Liver (tissue), 9 donors: Measurements from ENCODE around the gene SLC25A44. TPM values are rescaled to one million over a fixed set of nuclear protein-coding genes. Genes with fewer than 3 reads are reported as not detected.

ENCODE experiments used
- DNase-seq: peaks from one replicate; pipeline ENCODE4 v3.0.0-alpha.2; 2017; ENCODE audit warnings: low spot score
- H3K27ac ChIP-seq, 2 donors: one replicate each; pipeline ENCODE4 v1.7.0; 2013; ENCODE audit warnings: inconsistent platforms in 2 of 2, low read length in 2 of 2, control low read depth in 1 of 2, low read depth in 1 of 2, mild to moderate bottlenecking in 1 of 2
- H3K27me3 ChIP-seq, 4 donors: one replicate each; pipeline versions ENCODE4 v1.6.1 to v1.7.0; 2013; ENCODE audit warnings: low read length in 3 of 4, inconsistent platforms in 1 of 4, mild to moderate bottlenecking in 1 of 4, moderate library complexity in 1 of 4; ENCODE audit not compliant: control insufficient read depth in 4 of 4, insufficient read depth in 4 of 4
- H3K36me3 ChIP-seq, 4 donors: one replicate each; pipeline versions ENCODE4 v1.6.1 to v1.7.0; 2013; ENCODE audit warnings: low read length in 3 of 4, mild to moderate bottlenecking in 3 of 4, low read depth in 1 of 4, moderate library complexity in 1 of 4; ENCODE audit not compliant: control insufficient read depth in 4 of 4, insufficient read depth in 3 of 4
- H3K4me1 ChIP-seq, 4 donors: one replicate each; pipeline versions ENCODE4 v1.6.1 to v1.7.0; 2013; ENCODE audit warnings: low read length in 3 of 4, mild to moderate bottlenecking in 3 of 4, moderate library complexity in 1 of 4; ENCODE audit not compliant: control insufficient read depth in 4 of 4, insufficient read depth in 4 of 4
- H3K4me3 ChIP-seq, 3 donors: one replicate each; pipeline versions ENCODE4 v1.6.1 to v1.7.0; 2013; ENCODE audit warnings: low read length in 3 of 3, control low read depth in 1 of 3, low read depth in 1 of 3, mild to moderate bottlenecking in 1 of 3
- H3K9ac ChIP-seq, 2 donors: one replicate each; pipeline ENCODE4 v1.7.0; 2013; ENCODE audit warnings: low read length in 2 of 2, mild to moderate bottlenecking in 2 of 2, moderate library complexity in 2 of 2, control low read depth in 1 of 2, low read depth in 1 of 2
- H3K9me3 ChIP-seq, 4 donors: one replicate each; pipeline versions ENCODE4 v1.6.1 to v1.7.0; 2013; ENCODE audit warnings: low read length in 3 of 4; ENCODE audit not compliant: control insufficient read depth in 4 of 4
- CTCF ChIP-seq: fragments of 150-350 bp; IDR thresholded peaks from 2 replicates; pipeline ENCODE4 v1.5.1; 2017; ENCODE audit warnings: improper control_type of control experiment, low read depth, low read length; ENCODE audit not compliant: missing input control
- EGR1 ChIP-seq, 2 donors: IDR thresholded peaks; 2 replicates each; pipeline ENCODE4 v1.6.1; 2016 to 2018; ENCODE audit warnings: antibody characterized with exemption in 2 of 2, low read depth in 2 of 2
- FOXA1 ChIP-seq: IDR thresholded peaks from 2 replicates; pipeline ENCODE4 v1.6.1; 2016; ENCODE audit warnings: antibody characterized with exemption
- FOXA2 ChIP-seq: IDR thresholded peaks from 2 replicates; pipeline ENCODE4 v1.6.1; 2016; ENCODE audit warnings: antibody characterized with exemption
- GABPA ChIP-seq, 2 donors: IDR thresholded peaks in 1 of 2; conservative IDR thresholded peaks in 1 of 2; 2 replicates each; pipeline ENCODE4 v1.6.1; 2016; ENCODE audit warnings: antibody characterized with exemption in 2 of 2, mild to moderate bottlenecking in 1 of 2, moderate library complexity in 1 of 2
- HNF4A ChIP-seq, 2 donors: conservative IDR thresholded peaks; 2 replicates each; pipeline ENCODE4 v1.6.1; 2016; ENCODE audit warnings: antibody characterized with exemption in 2 of 2, mild to moderate bottlenecking in 2 of 2
- HNF4G ChIP-seq: IDR thresholded peaks from 2 replicates; pipeline ENCODE4 v1.6.1; 2016; ENCODE audit warnings: antibody characterized with exemption
- JUND ChIP-seq, 2 donors: IDR thresholded peaks; 2 replicates each; pipeline ENCODE4 v1.6.1; 2016; ENCODE audit warnings: antibody characterized with exemption in 2 of 2
- MAX ChIP-seq: IDR thresholded peaks from 2 replicates; pipeline ENCODE4 v1.6.1; 2016; ENCODE audit warnings: antibody characterized with exemption
- NR2F2 ChIP-seq: IDR thresholded peaks from 2 replicates; pipeline ENCODE4 v1.6.1; 2016; ENCODE audit warnings: antibody characterized with exemption
- RAD21 ChIP-seq, 2 donors: IDR thresholded peaks; 2 replicates each; pipeline ENCODE4 v1.6.1; 2016; ENCODE audit warnings: antibody characterized with exemption in 2 of 2, mild to moderate bottlenecking in 2 of 2
- REST ChIP-seq: IDR thresholded peaks from 2 replicates; pipeline ENCODE4 v1.6.1; 2016; ENCODE audit warnings: antibody characterized with exemption, mild to moderate bottlenecking
- RXRA ChIP-seq, 2 donors: IDR thresholded peaks; 2 replicates each; pipeline ENCODE4 v1.6.1; 2017 to 2018; ENCODE audit warnings: antibody characterized with exemption in 2 of 2, mild to moderate bottlenecking in 1 of 2
- TAF1 ChIP-seq: conservative IDR thresholded peaks from 2 replicates; pipeline ENCODE4 v1.6.1; 2016; ENCODE audit warnings: antibody characterized with exemption, mild to moderate bottlenecking
- YY1 ChIP-seq: IDR thresholded peaks from 2 replicates; pipeline ENCODE4 v1.6.1; 2016; ENCODE audit warnings: antibody characterized with exemption, mild to moderate bottlenecking
- WGBS: extraction: QIAGEN DNeasy Blood & Tissue Kit; methylation state at CpG from one replicate; pipeline ENCODE4 v1.1.7; 2013; 5-methylcytosine and 5-hydroxymethylcytosine counted together
- polyA plus RNA-seq, 2 donors: library from polyadenylated mRNA; stranded (reverse) in 1 of 2; unstranded in 1 of 2; fragments of 200-250 nt in 1 of 2; fragments of >200 nt in 1 of 2; fragmentation: Nextera tagmentation in 1 of 2; extraction: Ambion mirVana in 1 of 2; gene quantifications; one replicate each; pipeline versions ENCODE4 v1.2.1 to v1.2.3, GENCODE V29; 2013 to 2015
- total RNA-seq, 2 donors: library from RNA; depleted of rRNA; stranded (reverse); fragments of >200 nt; gene quantifications; one replicate each; pipeline ENCODE4 v1.2.3, GENCODE V29; 2014
- TF ChIP-seq, protein P1 (sequence below): IDR thresholded peaks from 2 replicates; pipeline ENCODE4 v1.6.1; 2016; ENCODE audit warnings: antibody characterized with exemption
- TF ChIP-seq, protein P2 (sequence below): IDR thresholded peaks from 2 replicates; pipeline ENCODE4 v1.6.1; 2016; ENCODE audit warnings: antibody characterized with exemption
- donor health status: healthy.
- donor health status: healthy.
- donor health status: healthy.
- donor health status: healthy.
- donor health status: healthy.

Gene SLC25A44
- total and polyA plus RNA-seq, 4 donors, result 10.2 to 21.8 (median 15.9) TPM

DNA sequence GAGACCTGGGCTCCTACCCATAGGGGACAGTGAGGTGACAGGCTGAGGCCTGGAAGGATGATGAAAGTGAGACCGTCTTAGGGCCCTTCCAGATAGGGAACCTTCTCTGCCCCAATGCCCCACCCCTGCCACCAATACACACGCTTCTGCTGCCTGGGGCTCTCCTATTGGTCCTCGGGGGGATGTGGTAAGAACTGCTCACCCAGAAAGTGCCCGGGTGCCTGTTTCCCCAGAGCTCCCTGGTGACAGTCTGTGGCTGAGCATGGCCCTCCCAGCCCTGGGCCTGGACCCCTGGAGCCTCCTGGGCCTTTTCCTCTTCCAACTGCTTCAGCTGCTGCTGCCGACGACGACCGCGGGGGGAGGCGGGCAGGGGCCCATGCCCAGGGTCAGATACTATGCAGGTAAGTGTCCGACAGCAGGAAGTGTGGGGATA lies 39.6 kb upstream of the SLC25A44 start (continued):
- no peak for TF ChIP-seq NR2F2
- no peak for TF ChIP-seq RXRA (IDR thresholded peaks at IDR 0.05)
- TF ChIP-seq YY1, result no peak
- TF ChIP-seq EGR1 (IDR thresholded peaks at IDR 0.05; ENCODE audit: low read depth in 2 of 2), result no peak
- no peak for TF ChIP-seq RAD21 (IDR thresholded peaks at IDR 0.05)
- TF ChIP-seq, protein P1, sequence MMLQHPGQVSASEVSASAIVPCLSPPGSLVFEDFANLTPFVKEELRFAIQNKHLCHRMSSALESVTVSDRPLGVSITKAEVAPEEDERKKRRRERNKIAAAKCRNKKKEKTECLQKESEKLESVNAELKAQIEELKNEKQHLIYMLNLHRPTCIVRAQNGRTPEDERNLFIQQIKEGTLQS, result no peak

- no peak for DNase-seq
- H3K4me3 ChIP-seq, result no peak overlapping the region
- H3K4me1 ChIP-seq, result no peaks in the 10 kb centered on the region
- WGBS, result 84% methylated on average over 12 of the region's 12 CpGs
- no peaks in the 10 kb centered on the region for H3K9me3 ChIP-seq
- no peak overlapping the region for H3K27ac ChIP-seq
- H3K27me3 ChIP-seq, result no peaks in the 10 kb centered on the region
- TF ChIP-seq HNF4A (conservative IDR thresholded peaks at IDR 0.05) (no peak), EGR1 (IDR thresholded peaks at IDR 0.05; ENCODE audit: low read depth in 2 of 2) (no peak), REST (no peak), FOXA2 (no peak), MAX (no peak), GABPA (IDR thresholded peaks at IDR 0.05 in 1 of 2, conservative IDR thresholded peaks at IDR 0.05 in 1 of 2) (no peak), FOXA1 (no peak)
- TF ChIP-seq, protein P1, result no peak
- H3K36me3 ChIP-seq, result no peaks in the 10 kb centered on the region
- H3K9ac ChIP-seq, result no peak overlapping the region
These were observed 38.0 kb upstream of the SLC25A44 start for GRCh38 chr1:156155756-156156510.

DNA sequence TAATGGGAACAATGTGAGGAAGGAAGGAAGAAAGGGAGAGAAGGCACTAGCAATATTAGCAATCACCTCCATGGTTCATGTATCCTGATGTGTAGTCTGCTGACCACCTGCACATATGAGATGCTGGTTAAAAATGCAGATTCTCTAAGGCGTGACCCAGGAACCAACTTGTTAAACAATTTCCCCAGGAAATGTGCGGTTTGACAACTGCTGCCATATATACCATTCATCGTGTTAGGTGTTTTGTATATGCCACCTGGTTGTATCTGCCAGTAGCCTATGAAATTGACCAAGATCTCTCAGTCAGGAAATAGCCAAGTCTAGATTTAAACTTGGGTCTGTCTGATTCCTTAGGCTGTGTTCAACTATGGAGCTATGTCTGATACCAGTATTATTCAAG lies 36.4 kb upstream of the SLC25A44 start:
- 84% methylated on average over 3 of the region's 3 CpGs for WGBS
- H3K36me3 ChIP-seq, result no peaks in the 10 kb centered on the region
- no peaks in the 10 kb centered on the region for H3K27me3 ChIP-seq
- DNase-seq, result no peak
- no peak overlapping the region for H3K27ac ChIP-seq
- H3K9me3 ChIP-seq, result no peaks in the 10 kb centered on the region
- no peak overlapping the region for H3K4me3 ChIP-seq
- H3K4me1 ChIP-seq, result no peaks in the 10 kb centered on the region
- H3K9ac ChIP-seq, result no peak overlapping the region
- no peak for TF ChIP-seq YY1
- no peak for TF ChIP-seq NR2F2
- no peak for TF ChIP-seq EGR1 (IDR thresholded peaks at IDR 0.05; ENCODE audit: low read depth in 2 of 2)
- no peak for TF ChIP-seq HNF4G
- TF ChIP-seq, protein P2, sequence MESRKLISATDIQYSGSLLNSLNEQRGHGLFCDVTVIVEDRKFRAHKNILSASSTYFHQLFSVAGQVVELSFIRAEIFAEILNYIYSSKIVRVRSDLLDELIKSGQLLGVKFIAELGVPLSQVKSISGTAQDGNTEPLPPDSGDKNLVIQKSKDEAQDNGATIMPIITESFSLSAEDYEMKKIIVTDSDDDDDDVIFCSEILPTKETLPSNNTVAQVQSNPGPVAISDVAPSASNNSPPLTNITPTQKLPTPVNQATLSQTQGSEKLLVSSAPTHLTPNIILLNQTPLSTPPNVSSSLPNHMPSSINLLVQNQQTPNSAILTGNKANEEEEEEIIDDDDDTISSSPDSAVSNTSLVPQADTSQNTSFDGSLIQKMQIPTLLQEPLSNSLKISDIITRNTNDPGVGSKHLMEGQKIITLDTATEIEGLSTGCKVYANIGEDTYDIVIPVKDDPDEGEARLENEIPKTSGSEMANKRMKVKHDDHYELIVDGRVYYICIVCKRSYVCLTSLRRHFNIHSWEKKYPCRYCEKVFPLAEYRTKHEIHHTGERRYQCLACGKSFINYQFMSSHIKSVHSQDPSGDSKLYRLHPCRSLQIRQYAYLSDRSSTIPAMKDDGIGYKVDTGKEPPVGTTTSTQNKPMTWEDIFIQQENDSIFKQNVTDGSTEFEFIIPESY, result no peak
- no peak for TF ChIP-seq FOXA1
- TF ChIP-seq, protein P1, result no peak
- no peak for TF ChIP-seq JUND (IDR thresholded peaks at IDR 0.05)
- TF ChIP-seq TAF1, result no peak
- no peak for TF ChIP-seq CTCF
- TF ChIP-seq RAD21 (IDR thresholded peaks at IDR 0.05), result no peak
- TF ChIP-seq FOXA2, result no peak
- TF ChIP-seq MAX, result no peak
